Fibroblast of villous mesenchyme (primary cell): ENCODE measurements around the gene CDH13. TPM values are rescaled to one million over a fixed set of nuclear protein-coding genes. Genes with fewer than 3 reads are reported as not detected.

Experiments used
- DNase-seq: peaks from one replicate; pipeline ENCODE4 v3.0.0-alpha.2; 2010; ENCODE audit warnings: low read depth
- H3K4me3 ChIP-seq: 2 replicates; pipeline ENCODE4 v1.5.1; 2011; ENCODE audit warnings: low read depth, mild to moderate bottlenecking, low read length
- CTCF ChIP-seq: IDR thresholded peaks from 2 replicates; pipeline ENCODE4 v1.5.1; 2012; ENCODE audit warnings: low read depth, mild to moderate bottlenecking, low read length; ENCODE audit not compliant: insufficient read depth
- total RNA-seq: library from RNA; depleted of rRNA; stranded (reverse); fragments of >200 nt; gene quantifications from 2 replicates; pipeline ENCODE4 v1.2.3, GENCODE V29; 2012

The CDH13 gene
- total RNA-seq, 1 donor = 47.5 TPM

- no peak for TF ChIP-seq CTCF
- no peak overlapping the region for H3K4me3 ChIP-seq
- peak; percentile 95 for DNase-seq
Observed at GRCh38 chr16:83343935-83344366, 717.2 kb downstream of the CDH13 start.

DNA sequence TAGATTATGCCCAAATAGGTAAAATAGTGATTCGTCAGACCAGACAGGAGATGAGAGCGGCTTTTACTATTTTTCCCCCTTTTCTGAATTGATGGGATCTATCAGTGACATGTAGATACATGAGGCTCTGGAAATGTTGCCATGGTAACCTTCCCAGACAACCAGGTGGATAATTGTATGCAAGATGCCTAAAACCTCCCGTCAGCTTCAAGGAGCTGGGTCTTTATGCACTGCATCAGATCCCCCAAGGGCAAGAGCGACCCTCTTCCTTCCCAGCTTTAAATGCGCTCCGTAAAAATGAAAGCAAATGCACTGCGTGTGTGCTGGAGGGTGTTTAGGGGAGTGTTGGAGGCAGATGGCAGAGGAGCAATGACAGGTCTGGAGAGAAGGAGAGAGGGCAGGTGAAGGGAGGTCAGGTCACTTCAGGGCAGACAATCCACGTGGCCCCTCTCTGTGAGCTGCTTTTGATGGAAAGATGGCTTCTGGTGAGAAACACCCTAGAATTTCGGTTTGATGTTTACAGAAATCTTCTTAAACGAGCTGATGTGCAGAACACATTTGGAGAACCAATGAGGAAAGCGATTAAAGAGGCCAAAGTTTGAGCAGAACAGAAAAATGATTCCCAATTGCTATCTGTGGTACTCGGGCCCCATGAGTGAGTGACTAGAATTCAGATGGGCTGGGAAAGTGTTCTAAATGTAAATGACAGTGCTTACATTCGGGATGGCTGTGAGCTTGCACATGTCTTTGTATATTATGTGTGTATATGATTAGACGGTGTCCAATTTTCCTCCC, 719.3 kb downstream of the CDH13 start:
- no peak for TF ChIP-seq CTCF
- no peak for DNase-seq
- no peak overlapping the region for H3K4me3 ChIP-seq

DNA sequence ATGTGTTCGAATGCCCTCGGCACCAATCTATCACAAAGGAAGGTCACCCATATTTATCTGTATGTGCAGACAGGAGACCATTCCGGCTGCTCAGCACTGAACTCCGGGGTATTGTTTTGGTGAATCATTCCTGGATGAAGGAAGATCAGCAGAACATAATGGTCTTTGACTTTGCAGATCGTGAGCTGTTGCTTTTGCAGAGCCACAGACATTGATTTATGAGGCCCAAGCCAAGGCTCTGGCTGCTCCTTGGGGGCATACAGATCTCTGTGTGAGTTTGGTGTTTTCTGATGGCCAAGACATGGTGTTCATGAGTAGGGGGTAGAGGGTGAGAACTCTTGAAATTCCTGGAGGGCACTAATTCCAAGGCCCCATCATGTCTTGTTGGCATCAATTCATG, 722.2 kb downstream of the CDH13 start:
- no peak for TF ChIP-seq CTCF
- no peak overlapping the region for H3K4me3 ChIP-seq
- DNase-seq = no peak

GRCh38 chr16:83350481-83350880, 723.7 kb downstream of the CDH13 start:
- H3K4me3 ChIP-seq = no peak overlapping the region
- no peak for TF ChIP-seq CTCF
- no peak for DNase-seq

GRCh38 chr16:83351846-83352245, 725.1 kb downstream of the CDH13 start:
- no peak for TF ChIP-seq CTCF
- H3K4me3 ChIP-seq = no peak overlapping the region
- peak; percentile 64 for DNase-seq

DNA sequence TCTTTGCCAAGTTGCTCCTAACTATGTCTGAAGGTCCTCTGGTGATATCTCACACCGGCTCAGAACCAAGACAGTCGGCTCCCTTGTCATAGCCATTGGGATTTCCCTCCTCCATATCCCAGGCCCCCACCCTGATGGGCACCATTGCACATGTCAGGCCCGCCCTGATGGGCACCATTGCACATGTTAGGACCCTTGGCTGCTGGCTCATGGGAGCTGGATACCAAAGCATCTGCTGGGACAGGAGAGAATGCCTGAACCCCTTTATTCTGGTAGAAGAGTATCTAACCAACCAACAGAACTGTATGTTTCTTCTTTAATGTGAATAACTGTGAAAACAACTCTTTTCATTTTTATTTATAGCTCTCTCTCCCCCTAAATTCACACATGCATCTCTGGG, 726.5 kb downstream of the CDH13 start:
- no peak for DNase-seq
- no peak for TF ChIP-seq CTCF
- no peak overlapping the region for H3K4me3 ChIP-seq

DNA sequence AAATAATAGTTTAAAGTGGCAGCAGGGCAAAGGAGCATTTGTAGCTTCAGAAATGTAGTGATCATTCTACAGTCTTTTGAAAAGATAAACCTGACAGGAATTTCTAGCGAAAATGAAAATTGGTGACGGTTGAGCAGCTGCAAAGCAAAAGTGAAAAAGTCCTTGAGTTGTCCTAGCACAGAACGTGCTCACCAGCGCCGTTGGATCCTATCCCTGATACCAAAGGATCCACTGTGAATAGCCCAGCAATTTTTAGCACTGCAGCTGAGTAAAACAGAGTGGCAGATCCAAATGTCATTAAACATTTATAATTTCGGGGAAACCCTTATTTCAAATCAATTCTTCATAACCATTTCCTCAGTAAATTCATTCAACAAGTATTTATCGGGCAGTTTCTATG, 727.2 kb downstream of the CDH13 start:
- no peak for DNase-seq
- no peak overlapping the region for H3K4me3 ChIP-seq
- no peak for TF ChIP-seq CTCF
